Stimulated activated CD8-positive, alpha-beta memory T cell treated with anti-CD3 and anti-CD28 coated beads, Interleukin-2, amount 100 ng/mL, for 1 hour (primary cell): Measurements from ENCODE around the gene ARL5A.

Experiments
- DNase-seq, 2 donors: peaks; one replicate each; pipeline ENCODE4 v3.0.0-alpha.2; 2020; ENCODE audit warnings: low read depth in 2 of 2

ARL5A gene

GRCh38 chr2:151840216-151841046, 12.2 kb upstream of the ARL5A start:
- DNase-seq: no peak

- DNase-seq: no peak
Measured at GRCh38 chr2:151837926-151838325, 9.7 kb upstream of the ARL5A start.

- no peak for DNase-seq
Measured at GRCh38 chr2:151833984-151834383, 5.8 kb upstream of the ARL5A start.

- no peak for DNase-seq
Measured at GRCh38 chr2:151830961-151831360, 2.7 kb upstream of the ARL5A start.

GRCh38 chr2:151828890-151829324, 686 bp upstream of the ARL5A start:
- no peak for DNase-seq

GRCh38 chr2:151827564-151828142, 568 bp downstream of the ARL5A start:
- no peak for DNase-seq

GRCh38 chr2:151826737-151827157, 1.5 kb downstream of the ARL5A start:
- no peak for DNase-seq

GRCh38 chr2:151824886-151825285, 3.3 kb downstream of the ARL5A start:
- no peak for DNase-seq

- no peak for DNase-seq
Measured at GRCh38 chr2:151823651-151824050, 4.6 kb downstream of the ARL5A start.

GRCh38 chr2:151819920-151820319, 8.3 kb downstream of the ARL5A start:
- no peak for DNase-seq

GRCh38 chr2:151817929-151818328, 10.3 kb downstream of the ARL5A start:
- DNase-seq: no peak

- no peak for DNase-seq
Measured at GRCh38 chr2:151816843-151817242, 11.4 kb downstream of the ARL5A start.

GRCh38 chr2:151815821-151816489, 12.3 kb downstream of the ARL5A start:
- DNase-seq: no peak

GRCh38 chr2:151810489-151810888, 17.7 kb downstream of the ARL5A start:
- DNase-seq: no peak

- DNase-seq: no peak
Measured at GRCh38 chr2:151809073-151809383, 19.2 kb downstream of the ARL5A start.

GRCh38 chr2:151808258-151809072, 19.8 kb downstream of the ARL5A start:
- no peak for DNase-seq

GRCh38 chr2:151805961-151806360, 22.3 kb downstream of the ARL5A start:
- DNase-seq: no peak

GRCh38 chr2:151805343-151805742, 22.9 kb downstream of the ARL5A start:
- no peak for DNase-seq

GRCh38 chr2:151803811-151804210, 24.4 kb downstream of the ARL5A start:
- DNase-seq: no peak

- no peak for DNase-seq
Measured at GRCh38 chr2:151802315-151802714, 25.9 kb downstream of the ARL5A start.

- no peak for DNase-seq
Measured at GRCh38 chr2:151799886-151800292, 28.3 kb downstream of the ARL5A start.

GRCh38 chr2:151796774-151797173, 31.4 kb downstream of the ARL5A start:
- no peak for DNase-seq
